ENCODE measurements around the gene CYTH4. TPM values are rescaled to one million over a fixed set of nuclear protein-coding genes. Genes with fewer than 3 reads are reported as not detected.

Gene CYTH4
- total and polyA plus RNA-seq, 10 of the 15 experiments (the other 5 are each of a cell fraction or from before 2014, with no cell fraction given) = 1.5 to 27.3 (median 16.9) TPM

- 44% methylated on average over 16 of the region's 16 CpGs for WGBS (ENCODE audit: insufficient coverage, insufficient replicate concordance, low lambda C conversion rate, missing lambda C conversion rate)
- CTCF ChIA-PET = no interaction called here
- no peaks in the 10 kb centered on the region for H3K9me3 ChIP-seq (replicated peaks; ENCODE audit: control insufficient read depth, insufficient read depth, low read length)
- H3K79me2 ChIP-seq (ENCODE audit: control insufficient read depth, insufficient read depth, low read length) = no peaks in the 10 kb centered on the region
- DNase-seq (ENCODE audit: low read depth, low spot score) (no peak), ATAC-seq (no peak), FAIRE-seq (no peak)
- TF ChIP-seq MYC (IDR thresholded peaks at IDR 0.05; ENCODE audit: insufficient read depth, insufficient read length, insufficient replicate concordance, low read length, severe bottlenecking) (no peak), ZBED1 (IDR thresholded peaks at IDR 0.05; ENCODE audit: borderline replicate concordance) (no peak), NFYA (IDR thresholded peaks at IDR 0.05; ENCODE audit: borderline replicate concordance, low read depth, low read length) (no peak), EED (IDR thresholded peaks at IDR 0.05; ENCODE audit: low read depth) (no peak), RBBP5 (conservative IDR thresholded peaks at IDR 0.05) (no peak), BACH1 (IDR thresholded peaks at IDR 0.05; ENCODE audit: borderline replicate concordance) (no peak), SUPT20H (IDR thresholded peaks at IDR 0.05; ENCODE audit: borderline replicate concordance, control insufficient read depth, low read depth, low read length) (no peak), SIN3A (IDR thresholded peaks at IDR 0.05; ENCODE audit: low read depth, low read length) (no peak), POLR2AphosphoS5 (IDR thresholded peaks at IDR 0.05; ENCODE audit: low read length) (no peak), PBX3 (IDR thresholded peaks at IDR 0.05; ENCODE audit: insufficient replicate concordance, low read depth, low read length) (no peak), ZNF274 (IDR thresholded peaks at IDR 0.05; ENCODE audit: insufficient read depth, insufficient read length) (no peak), NFIC (IDR thresholded peaks at IDR 0.05; ENCODE audit: low read depth, low read length) (no peak), USF2 (IDR thresholded peaks at IDR 0.05; ENCODE audit: borderline replicate concordance, low read depth, low read length) (no peak), JUNB (IDR thresholded peaks at IDR 0.05) (no peak), SMC3 (IDR thresholded peaks at IDR 0.05; ENCODE audit: borderline replicate concordance, low read length) (no peak), ZNF207 (IDR thresholded peaks at IDR 0.05; ENCODE audit: borderline replicate concordance) (no peak), TCF3 (IDR thresholded peaks at IDR 0.05; ENCODE audit: borderline replicate concordance, insufficient read depth, low read depth, low read length) (no peak)
- TF ChIP-seq, protein P1, sequence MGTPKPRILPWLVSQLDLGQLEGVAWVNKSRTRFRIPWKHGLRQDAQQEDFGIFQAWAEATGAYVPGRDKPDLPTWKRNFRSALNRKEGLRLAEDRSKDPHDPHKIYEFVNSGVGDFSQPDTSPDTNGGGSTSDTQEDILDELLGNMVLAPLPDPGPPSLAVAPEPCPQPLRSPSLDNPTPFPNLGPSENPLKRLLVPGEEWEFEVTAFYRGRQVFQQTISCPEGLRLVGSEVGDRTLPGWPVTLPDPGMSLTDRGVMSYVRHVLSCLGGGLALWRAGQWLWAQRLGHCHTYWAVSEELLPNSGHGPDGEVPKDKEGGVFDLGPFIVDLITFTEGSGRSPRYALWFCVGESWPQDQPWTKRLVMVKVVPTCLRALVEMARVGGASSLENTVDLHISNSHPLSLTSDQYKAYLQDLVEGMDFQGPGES (IDR thresholded peaks at IDR 0.05) = no peak
- POLR2A ChIA-PET = no interaction called here
- no peak overlapping the region for H2AFZ ChIP-seq (ENCODE audit: control insufficient read depth, low read depth, low read length)
- no peaks in the 10 kb centered on the region for H4K20me1 ChIP-seq (ENCODE audit: control insufficient read depth, insufficient read depth)
- no peak overlapping the region for H3K4me3 ChIP-seq
- H3K4me2 ChIP-seq (ENCODE audit: control insufficient read depth, insufficient read depth) = no peak overlapping the region
- in situ Hi-C loops (cut with MboI) (no loop called here), intact Hi-C loops (cut with micrococcal nuclease; ENCODE audit: unreplicated experiment) (no loop called here)
- H3K36me3 ChIP-seq (ENCODE audit: control insufficient read depth in 2 of 2, insufficient read depth in 2 of 2, low read length in 1 of 2) = no peaks in the 10 kb centered on the region
- no TSS peak for BruUV-seq (replicated peaks)
- H3K4me1 ChIP-seq (ENCODE audit: control insufficient read depth, insufficient read depth, low read length) = no peaks in the 10 kb centered on the region
- RAD21 ChIA-PET (ENCODE audit: unreplicated experiment) = no interaction called here
- no peak overlapping the region for H3K27ac ChIP-seq (ENCODE audit: control insufficient read depth, insufficient read depth)
- SMC1A ChIA-PET (ENCODE audit: uncharacterized antibody, unreplicated experiment) = no interaction called here
- no peak overlapping the region for H3K9ac ChIP-seq (ENCODE audit: control insufficient read depth, insufficient read depth, low read length)
- peaks cover 4% of the 10 kb centered on the region in 2 experiments; a peak in 3 of 4 replicates for H3K27me3 ChIP-seq (replicated peaks in 1 of 2; ENCODE audit: control insufficient read depth in 2 of 2, insufficient read depth in 2 of 2, low read length in 1 of 2)
Observed at GRCh38 chr22:37353839-37354238, 71.5 kb downstream of the CYTH4 start.

All from GM12878 (cell line).